ENCODE measurements around the gene GPC5.

GRCh38 chr13:91758724-91759123 is 360.3 kb downstream of the GPC5 start:
- TF ChIP-seq CTCF (IDR thresholded peaks at IDR 0.05; ENCODE audit: insufficient read depth, low read length, poor library complexity, severe bottlenecking) (no peak), EZH2phosphoT487 (conservative IDR thresholded peaks at IDR 0.05; ENCODE audit: low read length) (no peak)

Measured in SU-DHL-6 (cell line).